Peyer's patch (tissue), 4 donors: ENCODE data around the gene MYBPH.

Experiments used
- CTCF ChIP-seq, 6 experiments: fragments of 450-650 bp in 4 of 6; fragments of 200-600 bp in 2 of 6; sonication (generic) in 1 of 6; IDR thresholded peaks; one replicate each; pipeline ENCODE4 v1.5.1; 2017 to 2019; ENCODE audit warnings: antibody characterized with exemption in 6 of 6, mild to moderate bottlenecking in 3 of 6, moderate library complexity in 1 of 6
- POLR2A ChIP-seq, 2 donors: fragments of 450-650 bp; IDR thresholded peaks; one replicate each; pipeline ENCODE4 v1.5.1; 2017; ENCODE audit warnings: antibody characterized with exemption in 2 of 2, mild to moderate bottlenecking in 2 of 2, moderate library complexity in 2 of 2

DNA sequence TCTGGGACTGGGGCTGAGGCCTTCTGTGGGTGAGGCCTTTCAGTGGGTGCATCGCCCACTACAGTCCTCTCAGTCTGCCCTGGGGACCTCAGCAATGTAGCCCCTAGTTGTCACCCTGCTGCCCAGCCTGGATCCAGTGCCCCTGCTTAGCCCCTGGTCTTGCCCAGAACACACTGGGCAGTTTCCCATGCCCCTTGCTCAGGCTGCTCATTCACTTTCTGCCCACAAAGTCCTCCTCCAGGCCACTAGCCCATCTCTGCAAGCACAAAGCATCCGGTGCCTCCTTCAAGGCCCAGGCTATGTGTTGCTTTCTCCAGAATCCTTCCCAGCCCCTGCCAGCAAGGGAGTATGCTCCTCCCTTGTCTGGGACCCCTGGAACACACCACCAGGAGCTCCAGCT lies 53.5 kb downstream of the MYBPH start:
- no peak for TF ChIP-seq CTCF (IDR thresholded peaks at IDR 0.05)
- no peak for TF ChIP-seq POLR2A (IDR thresholded peaks at IDR 0.05)
